Naive thymus-derived CD4-positive, alpha-beta T cell (primary cell): ENCODE data around the gene USP51. TPM values are rescaled to one million over a fixed set of nuclear protein-coding genes. Genes with fewer than 3 reads are reported as not detected.
"Not testable (repeated sequence)": the region's sequence is repeated elsewhere in the genome, so short reads cannot be mapped to it uniquely, and the experiment has no call there.

Experiments used
- ATAC-seq: fragments of 150-1000 bp; cut with Tn5 transposase; 2 replicates; pipeline ENCODE4 v1.10.0; 2021; ENCODE audit warnings: mild to moderate bottlenecking, moderate library complexity
- CTCF ChIA-PET: fragments of 350-600 bp; sonication (Branson Sonifier 250); formaldehyde crosslinking; loops from one replicate; lab custom pipeline; 2021; ENCODE audit warnings: antibody characterized with exemption; lab: Charles Lee
- POLR2A ChIA-PET: fragments of 350-600 bp; sonication (Branson Sonifier 250); formaldehyde crosslinking; loops from one replicate; lab custom pipeline; 2021; ENCODE audit warnings: antibody characterized with exemption, inconsistent platforms; lab: Charles Lee
- DNase-seq, 9 donors: peaks; one replicate each; pipeline versions ENCODE4 v3.0.0 to v3.0.0-alpha.2; 2020 to 2022; ENCODE audit warnings: mixed read lengths in 1 of 9
- H3K27ac ChIP-seq: one replicate; pipeline ENCODE4 v1.7.0; 2013; ENCODE audit warnings: mild to moderate bottlenecking, low read depth, low read length, moderate library complexity
- H3K27me3 ChIP-seq, 2 donors: one replicate each; pipeline ENCODE4 v1.7.0; 2013; ENCODE audit warnings: low read length in 2 of 2, mild to moderate bottlenecking in 2 of 2, moderate library complexity in 2 of 2; ENCODE audit not compliant: control insufficient read depth in 2 of 2, insufficient read depth in 2 of 2
- H3K36me3 ChIP-seq, 3 experiments: 1 replicate in 2 of 3; 2 replicates in 1 of 3; pipeline ENCODE4 v1.7.0; 2013; ENCODE audit warnings: low read length in 3 of 3, mild to moderate bottlenecking in 3 of 3, moderate library complexity in 1 of 3; ENCODE audit not compliant: insufficient read depth in 3 of 3, control insufficient read depth in 2 of 3
- H3K4me1 ChIP-seq, 2 donors: one replicate each; pipeline ENCODE4 v1.7.0; 2013; ENCODE audit warnings: low read length in 2 of 2, mild to moderate bottlenecking in 2 of 2, moderate library complexity in 1 of 2; ENCODE audit not compliant: control insufficient read depth in 2 of 2, insufficient read depth in 2 of 2
- H3K4me3 ChIP-seq: 2 replicates; pipeline ENCODE4 v1.7.0; 2013; ENCODE audit warnings: mild to moderate bottlenecking, low read length
- H3K9me3 ChIP-seq, 3 experiments: 1 replicate in 2 of 3; 2 replicates in 1 of 3; pipeline ENCODE4 v1.7.0; 2013; ENCODE audit warnings: low read length in 3 of 3; ENCODE audit not compliant: control insufficient read depth in 2 of 3
- H3K27ac Mint-ChIP-seq, 9 donors: one replicate each; pipeline ENCODE4 v1.8.0; 2020 to 2022; ENCODE audit warnings: mixed read lengths in 9 of 9, mild to moderate bottlenecking in 8 of 9, moderate library complexity in 5 of 9, inconsistent platforms in 2 of 9
- H3K27me3 Mint-ChIP-seq, 5 donors: one replicate each; pipeline ENCODE4 v1.8.0; 2021 to 2022; ENCODE audit warnings: mixed read lengths in 5 of 5, mild to moderate bottlenecking in 1 of 5
- H3K36me3 Mint-ChIP-seq, 5 donors: one replicate each; pipeline ENCODE4 v1.8.0; 2020 to 2022; ENCODE audit warnings: mixed read lengths in 5 of 5, mild to moderate bottlenecking in 3 of 5, inconsistent platforms in 1 of 5
- H3K4me1 Mint-ChIP-seq, 7 donors: one replicate each; pipeline ENCODE4 v1.8.0; 2020 to 2022; ENCODE audit warnings: mixed read lengths in 7 of 7, mild to moderate bottlenecking in 3 of 7, inconsistent platforms in 1 of 7
- H3K4me3 Mint-ChIP-seq, 10 donors: one replicate each; pipeline ENCODE4 v1.8.0; 2020 to 2022; ENCODE audit warnings: mild to moderate bottlenecking in 10 of 10, mixed read lengths in 10 of 10, moderate library complexity in 6 of 10, inconsistent platforms in 2 of 10
- H3K9me3 Mint-ChIP-seq, 11 donors: one replicate each; pipeline ENCODE4 v1.8.0; 2020 to 2022; ENCODE audit warnings: mixed read lengths in 11 of 11, mild to moderate bottlenecking in 4 of 11, inconsistent platforms in 1 of 11, moderate library complexity in 1 of 11
- intact Hi-C, 2 donors: fragments of 100-400 bp; cut with micrococcal nuclease; formaldehyde crosslinking; loops; one replicate each; pipeline ENCODE4 v1.15.1; 2023
- polyA plus RNA-seq, 2 donors: library from polyadenylated mRNA; unstranded; fragments of 300-500 nt; fragmentation: Illumina TruSeq; gene quantifications; one replicate each; pipeline ENCODE4 v1.2.3, GENCODE V29; 2021
- total RNA-seq, 6 experiments: library from RNA in 5 of 6; stranded (reverse) in 5 of 6; gene quantifications; 1 replicate in 5 of 6; 2 replicates in 1 of 6; pipeline ENCODE4 v1.2.3 and lab custom pipeline; 2021 to 2026

Gene USP51
- total RNA-seq = 1 to 10 TPM; 1.3 to 5.2 (median 3.1) TPM
- under 1 TPM; 0.20 to 0.45 TPM for polyA plus RNA-seq
- 4.7 reads per million, percentile 23 among the genes with 10 or more reads in this experiment for total RNA-seq (lab: John Stamatoyannopoulos, UW)

DNA sequence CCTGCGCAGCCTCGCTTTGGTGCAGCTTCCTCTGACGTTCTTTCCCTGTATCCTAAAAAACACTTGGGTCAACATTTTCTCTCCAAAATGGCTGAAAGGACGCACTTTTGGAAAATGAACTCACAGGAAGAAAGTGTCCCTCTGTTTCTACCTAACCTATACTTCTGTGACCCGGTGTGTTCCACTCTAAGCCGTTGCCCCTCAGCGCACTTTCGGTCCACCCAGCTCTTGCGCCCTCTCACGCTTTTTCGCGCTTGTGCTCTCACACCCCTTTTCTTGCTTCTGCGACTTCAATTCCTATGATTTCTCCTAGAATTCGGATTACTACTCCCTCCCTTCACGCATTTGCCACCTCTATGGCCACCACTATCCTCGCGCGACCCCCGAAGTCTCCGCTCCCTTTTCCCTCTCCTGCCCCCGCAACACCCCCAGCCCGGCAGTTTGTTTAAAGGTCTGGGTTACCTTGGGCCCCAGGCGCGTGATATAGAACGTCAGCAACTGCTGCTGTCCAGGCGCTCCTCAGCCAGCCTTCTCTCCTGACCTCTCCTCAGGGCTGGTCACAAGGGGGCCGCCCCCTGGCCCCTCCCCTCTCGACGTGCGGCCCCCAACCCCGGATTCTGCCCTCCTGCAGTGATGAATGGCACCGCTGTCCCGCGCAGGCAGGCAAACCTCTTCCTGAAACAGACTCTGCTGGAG is at the start of gene USP51:
Gene USP51, minus strand, starts transcription at position 535 of the 696 bp plus-strand sequence. CDS start 909 bp downstream, outside the sequence.
- Histone ChIP-seq H3K9me3 (no peaks in the 10 kb centered on the region), H3K27ac (peak within 1 kb of the TSS; percentile 92), H3K36me3 (no peaks in the 10 kb centered on the region), H3K4me3 (peak within 1 kb of the TSS; percentile 81), H3K27me3 (no peaks in the 10 kb centered on the region), H3K4me1 (no peaks in the 10 kb centered on the region)
- Mint-ChIP-seq H3K4me3 (peak within 1 kb of the TSS; percentile 89 to 97 (median 96)), H3K4me1 (peaks cover 0 to 16% (median 12%) of the 10 kb centered on the region in 7 donors), H3K27me3 (no peaks in the 10 kb centered on the region), H3K27ac (peak within 1 kb of the TSS; percentile 91 to 98 (median 96)), H3K9me3 (peaks cover 0 to 2% (median 0%) of the 10 kb centered on the region in 11 donors), H3K36me3 (no peaks in the 10 kb centered on the region)
- peak; percentile 56 for ATAC-seq
- intact Hi-C loops = no loop called here
- ChIA-PET CTCF (interaction anchor here (1.0 to 1.3 kb wide), 4 partner anchors 226 to 488 kb away, joined by 3 to 6 read pairs (median 4); partner anchors contain the start of gene RRAGB), POLR2A (interaction anchor here (0.8 to 3.0 kb wide), 15 partner anchors 37 to 1632 kb away, joined by 3 to 35 read pairs (median 3); partner anchors contain the start of genes MAGEH1, PHF8, RRAGB and SPIN2B)
- DNase-seq = peak in 1 of 9 donors; percentile 8

DNA sequence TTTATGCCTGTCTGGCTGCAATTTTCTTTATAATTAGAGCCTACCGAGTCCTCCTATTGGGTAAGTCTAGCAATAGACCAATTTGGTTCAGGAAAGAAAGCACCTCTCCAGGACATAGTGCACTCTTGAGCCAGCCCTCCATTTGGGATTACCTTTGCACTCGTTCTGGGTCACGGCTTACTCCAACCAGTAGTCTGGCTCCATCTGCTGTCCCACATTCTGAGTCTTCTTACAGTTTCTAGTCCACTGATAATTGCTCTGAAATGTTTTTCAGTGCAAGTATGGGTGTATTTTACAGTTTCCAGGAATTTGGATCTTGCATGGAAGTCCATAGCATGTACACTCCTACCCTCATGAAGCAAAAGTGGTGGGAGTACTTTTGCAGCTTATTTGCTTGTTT is 34.8 kb upstream of the USP51 start:
- no peaks in the 10 kb centered on the region for H3K36me3 Mint-ChIP-seq
- Histone ChIP-seq H3K4me3 (no peak overlapping the region), H3K36me3 (no peaks in the 10 kb centered on the region), H3K27me3 (no peaks in the 10 kb centered on the region), H3K9me3 (no peaks in the 10 kb centered on the region), H3K4me1 (no peaks in the 10 kb centered on the region), H3K27ac (no peak overlapping the region)
- ATAC-seq (no peak), DNase-seq (no peak)
- H3K4me3 Mint-ChIP-seq = no peak overlapping the region
- POLR2A ChIA-PET = no interaction called here
- peaks cover 0 to 8% (median 0%) of the 10 kb centered on the region in 5 donors for H3K27me3 Mint-ChIP-seq
- peaks cover 0 to 6% (median 0%) of the 10 kb centered on the region in 7 donors for H3K4me1 Mint-ChIP-seq
- intact Hi-C loops = no loop called here
- H3K9me3 Mint-ChIP-seq = no peaks in the 10 kb centered on the region
- CTCF ChIA-PET = no interaction called here
- H3K27ac Mint-ChIP-seq = no peak overlapping the region

DNA sequence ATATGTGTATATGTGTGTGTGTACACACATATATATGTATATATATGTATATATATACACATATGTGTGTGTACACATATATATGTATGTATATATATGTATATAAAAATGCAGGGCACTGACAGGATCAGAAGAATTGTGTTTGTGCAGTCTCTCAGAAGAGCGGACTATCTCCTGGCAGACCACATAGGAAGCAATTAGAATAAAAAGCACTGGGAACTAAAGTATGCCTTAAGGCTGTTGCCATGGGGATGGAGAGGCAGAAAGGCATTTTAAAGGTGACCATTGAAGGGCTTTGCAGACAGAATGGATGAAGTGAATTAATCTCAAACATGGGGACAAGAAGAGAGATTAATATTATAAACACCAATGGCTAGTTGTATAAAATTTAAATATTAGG is 33.7 kb upstream of the USP51 start:
- H3K36me3 ChIP-seq = no peaks in the 10 kb centered on the region
- Mint-ChIP-seq H3K27ac (no peak overlapping the region), H3K9me3 (no peaks in the 10 kb centered on the region), H3K36me3 (no peaks in the 10 kb centered on the region), H3K4me3 (no peak overlapping the region), H3K4me1 (no peaks in the 10 kb centered on the region), H3K27me3 (peaks cover 0 to 8% (median 0%) of the 10 kb centered on the region in 5 donors)
- no peaks in the 10 kb centered on the region for H3K27me3 ChIP-seq
- ATAC-seq (no peak), DNase-seq (no peak)
- no peaks in the 10 kb centered on the region for H3K9me3 ChIP-seq
- CTCF ChIA-PET = no interaction called here
- H3K4me1 ChIP-seq = no peaks in the 10 kb centered on the region
- intact Hi-C loops = no loop called here
- no peak overlapping the region for H3K27ac ChIP-seq
- H3K4me3 ChIP-seq = no peak overlapping the region
- POLR2A ChIA-PET = no interaction called here

DNA sequence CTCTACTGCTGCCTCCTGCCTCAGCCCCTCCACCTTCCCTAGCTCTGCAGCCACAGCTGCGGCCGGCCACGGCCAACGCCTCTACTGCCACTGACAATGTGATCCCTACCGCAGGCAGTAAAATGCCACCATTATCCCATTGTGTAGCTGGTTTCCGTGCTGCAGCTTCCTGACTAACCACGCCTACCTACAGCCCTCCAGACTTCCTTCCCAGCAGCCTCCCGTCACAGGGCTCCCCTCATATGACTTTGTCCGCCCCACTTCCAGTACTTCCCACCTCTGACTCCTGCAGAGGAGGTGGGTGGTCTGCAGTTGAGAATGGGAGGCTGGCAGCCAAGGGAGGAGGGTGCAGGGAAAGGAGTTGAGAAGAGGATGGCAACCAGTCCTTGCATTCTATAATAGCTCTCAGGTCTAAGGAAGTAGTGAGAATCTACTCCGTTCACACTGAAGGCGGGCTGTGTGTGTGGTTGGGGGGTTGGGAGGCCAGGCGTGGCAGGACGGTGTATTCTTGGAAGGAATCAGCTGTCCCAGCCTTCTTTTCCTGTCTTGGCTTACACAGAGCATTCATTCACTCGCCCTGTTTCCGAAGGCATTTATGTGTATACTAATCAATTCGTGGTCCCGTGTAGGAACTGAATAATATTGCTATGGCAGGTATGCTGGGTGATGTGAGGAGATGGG is 33.1 kb upstream of the USP51 start:
- no peaks in the 10 kb centered on the region for H3K9me3 ChIP-seq
- H3K27ac ChIP-seq = no peak overlapping the region
- Mint-ChIP-seq H3K36me3 (no peaks in the 10 kb centered on the region), H3K4me1 (no peaks in the 10 kb centered on the region), H3K9me3 (no peaks in the 10 kb centered on the region), H3K4me3 (peak overlapping the region in 2 of 10 donors; percentile 25 to 45), H3K27me3 (peaks cover 0 to 8% (median 0%) of the 10 kb centered on the region in 5 donors), H3K27ac (no peak overlapping the region)
- intact Hi-C loops = no loop called here
- no peaks in the 10 kb centered on the region for H3K4me1 ChIP-seq
- ATAC-seq = no peak
- ChIA-PET CTCF (no interaction called here), POLR2A (no interaction called here)
- no peaks in the 10 kb centered on the region for H3K27me3 ChIP-seq
- H3K4me3 ChIP-seq = no peak overlapping the region
- DNase-seq = no peak
- no peaks in the 10 kb centered on the region for H3K36me3 ChIP-seq

DNA sequence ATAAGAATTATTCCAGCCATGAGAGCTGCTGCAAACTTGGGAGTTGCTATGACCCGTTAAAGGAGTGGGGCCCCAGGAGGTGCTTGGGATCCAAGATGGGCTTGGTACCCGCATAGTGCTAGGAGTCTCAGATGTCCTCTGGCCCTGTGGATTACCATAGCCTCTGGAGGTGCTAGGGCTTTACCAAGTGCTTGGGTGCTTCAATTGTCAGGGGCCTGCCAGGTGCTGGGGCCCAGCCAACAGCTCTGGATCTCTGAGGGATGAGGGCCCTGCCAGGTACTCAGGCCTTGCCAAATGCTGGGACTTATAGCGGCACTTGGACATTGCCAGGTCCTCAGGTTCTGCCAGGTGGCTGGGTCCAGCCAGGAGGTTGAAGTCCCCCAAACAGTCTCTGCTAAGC is 32.0 kb upstream of the USP51 start:
- peaks cover 0 to 8% (median 0%) of the 10 kb centered on the region in 5 donors for H3K27me3 Mint-ChIP-seq
- H3K4me3 ChIP-seq = no peak overlapping the region
- intact Hi-C loops = no loop called here
- H3K4me3 Mint-ChIP-seq = no peak overlapping the region
- CTCF ChIA-PET = no interaction called here
- DNase-seq (no peak), ATAC-seq (no peak)
- no peaks in the 10 kb centered on the region for H3K36me3 ChIP-seq
- no peak overlapping the region for H3K27ac ChIP-seq
- POLR2A ChIA-PET = no interaction called here
- H3K4me1 ChIP-seq = no peaks in the 10 kb centered on the region
- no peaks in the 10 kb centered on the region for H3K4me1 Mint-ChIP-seq
- H3K27me3 ChIP-seq = no peaks in the 10 kb centered on the region
- H3K9me3 Mint-ChIP-seq = no peaks in the 10 kb centered on the region
- H3K9me3 ChIP-seq = no peaks in the 10 kb centered on the region
- H3K36me3 Mint-ChIP-seq = no peaks in the 10 kb centered on the region
- no peak overlapping the region for H3K27ac Mint-ChIP-seq

DNA sequence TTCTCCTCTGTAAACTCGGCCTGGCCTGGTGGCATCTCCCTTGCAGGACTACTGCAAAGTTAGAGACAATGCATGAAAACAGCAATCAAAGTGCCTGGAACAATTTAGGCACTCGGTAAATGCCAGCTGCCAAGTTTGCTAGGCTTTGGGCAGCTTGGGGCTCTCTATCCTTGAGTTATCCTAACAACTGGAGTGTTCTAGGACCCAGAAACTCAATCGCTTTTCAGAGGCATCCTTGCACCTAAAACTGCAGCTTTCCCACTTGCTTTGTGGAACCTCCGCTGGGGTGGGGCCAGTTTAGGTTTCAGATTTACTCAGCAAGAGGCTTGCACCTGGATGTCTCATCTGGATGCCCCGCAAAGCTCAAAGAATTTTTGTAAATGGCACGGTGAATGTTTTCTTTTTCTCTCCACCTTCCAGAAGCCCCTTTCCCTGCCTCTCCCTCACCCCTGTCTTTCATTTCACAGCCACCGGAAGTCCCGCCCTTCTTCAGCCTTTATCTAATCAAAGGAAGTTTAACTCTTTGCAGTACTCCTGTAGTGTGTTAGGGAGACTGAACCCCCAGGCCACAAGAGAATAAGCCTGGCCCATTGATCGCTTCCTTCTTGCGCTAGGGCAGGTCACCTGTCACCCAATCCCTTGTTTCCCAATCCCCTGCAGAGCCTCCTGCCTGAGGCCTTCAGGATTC is 27.3 kb upstream of the USP51 start:
- H3K9me3 Mint-ChIP-seq, H3K36me3 ChIP-seq, H3K4me3 ChIP-seq, H3K4me1 ChIP-seq, H3K4me1 Mint-ChIP-seq, H3K9me3 ChIP-seq, H3K36me3 Mint-ChIP-seq, H3K27me3 ChIP-seq, H3K27ac Mint-ChIP-seq, CTCF ChIA-PET, H3K4me3 Mint-ChIP-seq, ATAC-seq, intact Hi-C loops, H3K27me3 Mint-ChIP-seq, DNase-seq, H3K27ac ChIP-seq, POLR2A ChIA-PET: not testable (repeated sequence)
